GM18505 (cell line): ENCODE data around the gene LIPT2.

Experiments
- ATAC-seq: cut with Tn5 transposase; IDR thresholded peaks from one replicate; pipeline ENCODE4 v1.9.1; 2021; ENCODE audit not compliant: unreplicated experiment
- POLR2A ChIP-seq: IDR thresholded peaks from 4 replicates; pipeline ENCODE4 v1.6.1; 2011; ENCODE audit warnings: borderline replicate concordance; ENCODE audit not compliant: insufficient read depth, insufficient read length; ENCODE audit errors: extremely low read depth

LIPT2 gene

GRCh38 chr11:74485868-74486267, 7.7 kb downstream of the LIPT2 start:
- TF ChIP-seq POLR2A = no peak
- ATAC-seq = no peak

- no peak for TF ChIP-seq POLR2A
- ATAC-seq = no peak
These were observed 12.7 kb downstream of the LIPT2 start for GRCh38 chr11:74480688-74481417.

DNA sequence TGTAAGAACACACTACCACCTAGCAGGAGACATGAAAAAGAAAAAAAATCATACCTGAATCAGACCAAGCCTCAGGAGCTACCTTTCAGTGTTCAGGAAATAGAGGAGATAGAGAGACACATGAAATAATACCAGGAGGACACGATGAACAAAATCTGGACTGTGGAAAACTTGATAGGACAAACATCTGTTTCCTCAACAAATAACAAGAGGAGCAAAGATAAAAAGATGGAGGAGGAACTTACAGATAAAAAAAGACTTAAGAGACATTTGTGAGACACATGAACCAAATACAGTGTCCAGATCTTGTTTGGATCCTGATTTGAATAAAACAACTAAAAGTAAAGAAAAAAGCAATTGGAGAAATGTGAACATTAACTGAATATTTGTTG, 13.8 kb downstream of the LIPT2 start:
- ATAC-seq = no peak
- TF ChIP-seq POLR2A = no peak

- TF ChIP-seq POLR2A = no peak
- no peak for ATAC-seq
These were observed 14.4 kb downstream of the LIPT2 start for GRCh38 chr11:74478877-74479731.

- TF ChIP-seq POLR2A = no peak
- no peak for ATAC-seq
These were observed 17.0 kb downstream of the LIPT2 start for GRCh38 chr11:74476536-74476935.

DNA sequence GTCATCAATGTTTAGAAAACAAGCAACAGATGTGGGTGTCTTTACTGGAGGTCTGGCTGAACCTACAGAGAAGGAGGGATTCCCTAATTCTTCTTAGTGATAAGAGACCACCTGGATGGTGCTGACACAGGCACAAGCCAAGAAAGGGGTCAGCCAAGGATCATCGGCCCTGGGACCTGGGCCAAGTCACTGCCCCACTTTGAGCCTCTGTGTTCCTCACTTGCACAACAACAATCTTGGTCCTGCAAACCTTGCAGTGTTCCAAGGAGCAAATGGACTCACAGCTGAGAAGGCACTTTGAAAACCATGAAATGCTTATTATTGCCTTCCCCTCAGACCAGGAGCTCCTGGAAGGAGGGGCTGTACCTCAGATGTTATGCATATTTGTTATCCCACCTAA, 19.2 kb downstream of the LIPT2 start:
- ATAC-seq = no peak
- no peak for TF ChIP-seq POLR2A

DNA sequence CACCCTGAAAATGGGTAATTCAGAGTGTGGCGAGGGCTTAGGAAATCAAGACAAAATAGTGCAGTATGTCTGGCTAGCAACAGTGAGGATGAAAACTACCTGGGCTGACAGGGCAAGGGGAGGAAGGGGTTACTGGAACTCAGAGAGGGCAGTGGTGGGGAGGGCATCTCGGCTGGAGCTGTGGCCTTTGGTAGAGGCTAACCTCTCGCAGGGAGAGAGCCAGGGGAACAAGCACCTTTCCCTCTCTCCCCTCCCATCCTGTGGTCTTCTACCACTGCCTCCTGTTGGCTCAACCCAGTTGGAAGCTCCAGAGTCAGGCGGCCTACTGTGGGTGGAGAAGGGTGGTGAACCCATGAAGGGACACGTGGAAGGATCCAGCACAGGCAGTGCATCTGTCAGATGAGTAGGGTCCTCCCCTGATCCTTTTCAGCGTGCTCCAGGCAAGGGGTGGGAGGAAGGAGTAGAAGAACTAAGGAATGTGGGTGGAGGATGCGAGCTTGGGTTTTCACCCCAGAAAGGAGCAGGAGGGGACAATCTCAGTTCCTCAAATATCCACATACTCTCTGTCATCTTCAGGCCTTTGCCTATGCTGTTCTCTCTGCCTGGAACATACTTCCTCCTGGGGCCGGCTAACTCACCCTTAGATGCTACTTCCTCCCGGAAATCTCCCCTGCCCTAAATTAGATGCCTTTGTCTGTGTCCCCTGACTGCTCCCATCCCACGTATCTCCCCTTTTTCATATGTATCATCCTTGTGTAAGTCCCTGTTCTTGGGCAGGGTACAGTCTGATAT, 19.9 kb downstream of the LIPT2 start:
- TF ChIP-seq POLR2A = no peak
- no peak for ATAC-seq

DNA sequence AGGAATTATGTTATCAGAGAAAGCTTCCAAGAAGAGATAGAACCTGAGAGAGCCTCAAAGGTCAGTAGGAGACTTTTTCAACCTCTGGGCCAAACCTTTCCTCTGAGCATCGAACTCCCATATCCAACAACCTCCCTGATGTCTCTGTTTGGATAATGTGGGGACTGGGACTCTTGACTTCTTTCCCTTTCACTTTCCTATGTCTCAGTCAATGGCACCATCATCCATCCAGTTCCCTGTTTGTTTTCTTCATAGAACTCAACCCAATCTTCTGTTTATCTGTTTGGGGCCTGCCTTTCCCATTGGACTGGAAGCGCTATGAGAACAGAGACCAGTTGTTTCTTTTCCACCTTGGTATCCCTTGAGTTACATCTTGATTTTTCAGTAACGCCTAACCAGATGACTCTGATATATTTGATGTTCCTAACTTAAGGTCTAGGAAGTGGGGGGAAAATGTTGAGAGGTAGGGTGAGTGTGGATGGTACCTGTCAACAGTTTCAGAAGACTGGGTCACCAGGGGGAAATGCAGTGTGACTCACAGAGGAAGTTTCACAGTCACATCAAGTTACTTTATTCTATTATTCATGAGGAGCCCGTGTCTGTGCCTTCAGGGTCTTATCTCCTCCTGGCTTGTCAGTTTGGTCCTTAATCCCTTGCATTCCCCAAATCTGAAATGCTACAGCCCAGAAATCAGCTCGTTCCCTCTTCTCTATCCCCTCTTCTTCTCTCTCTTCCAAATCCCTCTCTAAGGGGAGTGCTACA, 21.7 kb downstream of the LIPT2 start:
- no peak for TF ChIP-seq POLR2A
- ATAC-seq = no peak

DNA sequence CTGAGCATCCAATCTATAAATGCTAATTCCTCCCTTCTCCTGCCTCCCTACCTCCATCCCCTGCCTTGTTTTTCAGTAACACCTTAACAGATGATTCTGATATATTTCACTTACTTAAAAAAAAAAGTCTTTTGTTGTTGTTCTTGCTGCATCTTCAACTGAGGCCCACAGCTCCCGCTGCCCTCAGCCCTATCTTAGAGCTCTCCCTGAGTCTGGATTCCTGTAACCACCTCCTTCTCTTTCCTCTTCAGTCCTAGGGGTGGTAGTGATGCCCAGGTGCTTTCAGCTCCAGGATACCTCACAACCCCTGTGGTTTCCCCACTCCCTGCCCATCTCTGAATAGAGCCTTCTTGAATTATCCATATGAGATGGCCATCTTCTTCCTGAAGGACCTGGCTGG, 22.5 kb downstream of the LIPT2 start:
- TF ChIP-seq POLR2A = no peak

GRCh38 chr11:74470526-74470925, 23.0 kb downstream of the LIPT2 start:
- ATAC-seq = no peak
- TF ChIP-seq POLR2A = no peak

More for the DNA sequence above, 22.5 kb downstream of the LIPT2 start:
- no peak for ATAC-seq

DNA sequence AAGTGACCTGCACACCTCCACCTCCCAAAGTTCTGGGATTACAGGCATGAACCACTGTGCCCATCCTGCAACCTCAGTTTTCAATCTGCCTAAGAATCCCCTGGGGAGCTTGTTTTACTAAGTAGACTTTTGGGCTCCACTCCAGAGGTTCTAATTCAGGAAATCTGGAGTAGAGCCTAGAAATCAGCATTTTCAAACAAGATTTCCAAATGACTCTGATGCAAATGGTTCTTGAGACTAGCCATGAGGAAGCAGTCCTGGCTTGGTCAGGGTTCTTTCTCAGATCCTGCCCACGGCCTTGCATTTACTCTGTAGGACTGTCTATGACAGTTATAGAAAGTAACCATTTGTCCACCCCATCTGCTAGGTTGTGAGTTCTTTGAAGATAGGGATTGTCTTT, 24.6 kb downstream of the LIPT2 start:
- no peak for TF ChIP-seq POLR2A
- ATAC-seq = no peak

- no peak for ATAC-seq
- TF ChIP-seq POLR2A = no peak
These were observed 25.0 kb downstream of the LIPT2 start for GRCh38 chr11:74468521-74468920.

- TF ChIP-seq POLR2A = no peak
- ATAC-seq = no peak
These were observed 25.5 kb downstream of the LIPT2 start for GRCh38 chr11:74468058-74468457.
